NCI-H1092 treated with DMSO at 0.1 percent for 48 hours (cell line): ENCODE data around the gene MRPL42.
"Not testable (repeated sequence)": the region's sequence is repeated elsewhere in the genome, so short reads cannot be mapped to it uniquely, and the experiment has no call there.

Experiments
- DNase-seq: peaks from one replicate; lab custom pipeline; 2025; lab: John Stamatoyannopoulos, UW

The MRPL42 gene

DNA sequence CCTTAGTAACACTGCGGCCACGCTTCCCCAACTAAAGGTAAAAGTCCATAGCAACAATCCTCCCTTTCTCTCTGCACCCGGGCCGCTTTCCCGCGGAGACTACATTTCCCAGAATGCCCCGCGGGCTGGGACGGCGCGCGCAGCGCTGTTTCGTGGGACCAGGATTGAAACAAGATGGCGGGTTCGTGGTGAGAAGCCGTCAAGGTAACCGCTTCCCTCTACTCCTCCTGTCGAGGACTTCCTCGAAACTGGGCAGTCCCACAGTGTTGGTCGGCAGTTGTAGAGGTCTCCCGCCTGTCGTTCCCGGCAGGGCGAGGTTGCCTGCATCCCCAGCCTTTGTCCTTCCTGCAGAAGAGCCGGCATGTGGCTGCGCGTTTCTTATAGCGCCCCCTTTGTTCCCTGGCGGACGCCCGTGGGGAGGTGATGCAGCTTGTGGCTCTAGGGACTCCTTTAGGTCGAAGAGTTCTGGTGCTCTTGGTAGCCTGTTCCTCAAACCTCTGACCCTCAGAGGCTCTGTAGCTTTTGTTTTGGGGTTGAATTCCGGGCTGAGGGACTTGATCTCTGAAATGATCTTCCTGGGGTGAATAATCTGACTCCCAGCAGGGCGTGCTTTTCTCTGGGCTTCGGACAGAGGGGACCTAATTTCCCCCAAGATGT, at the start of gene MRPL42:
TSS of gene MRPL42 (plus strand) at position 164 of the 657 bp plus-strand sequence. CDS start 1,772 bp downstream, outside the sequence.
- DNase-seq, result peak; percentile 79

DNA sequence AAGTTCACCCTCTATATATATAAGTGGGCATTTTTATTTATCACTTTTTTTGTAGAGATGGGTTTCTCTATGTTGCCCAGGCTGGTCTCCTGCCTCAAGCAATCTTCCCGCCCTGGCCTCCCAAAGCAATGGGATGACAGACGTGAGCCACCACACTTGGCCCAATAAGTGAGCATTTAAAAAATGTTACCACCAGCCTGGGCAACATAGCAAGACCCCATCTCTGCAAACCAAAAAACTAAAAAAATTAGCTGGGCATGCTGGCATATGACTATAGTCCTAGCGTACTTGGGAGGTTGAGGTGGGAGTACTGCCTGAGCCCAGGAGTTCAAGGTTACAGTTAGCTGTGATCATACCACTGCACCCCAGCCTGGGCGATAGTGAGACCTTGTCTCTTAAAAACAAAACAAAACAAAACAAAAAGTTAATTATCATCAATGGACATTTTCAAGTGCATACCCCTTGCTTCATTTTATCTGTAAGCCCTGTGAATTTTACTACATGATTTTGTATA, 49.3 kb upstream of the MRPL42 start:
- DNase-seq, result no peak

DNA sequence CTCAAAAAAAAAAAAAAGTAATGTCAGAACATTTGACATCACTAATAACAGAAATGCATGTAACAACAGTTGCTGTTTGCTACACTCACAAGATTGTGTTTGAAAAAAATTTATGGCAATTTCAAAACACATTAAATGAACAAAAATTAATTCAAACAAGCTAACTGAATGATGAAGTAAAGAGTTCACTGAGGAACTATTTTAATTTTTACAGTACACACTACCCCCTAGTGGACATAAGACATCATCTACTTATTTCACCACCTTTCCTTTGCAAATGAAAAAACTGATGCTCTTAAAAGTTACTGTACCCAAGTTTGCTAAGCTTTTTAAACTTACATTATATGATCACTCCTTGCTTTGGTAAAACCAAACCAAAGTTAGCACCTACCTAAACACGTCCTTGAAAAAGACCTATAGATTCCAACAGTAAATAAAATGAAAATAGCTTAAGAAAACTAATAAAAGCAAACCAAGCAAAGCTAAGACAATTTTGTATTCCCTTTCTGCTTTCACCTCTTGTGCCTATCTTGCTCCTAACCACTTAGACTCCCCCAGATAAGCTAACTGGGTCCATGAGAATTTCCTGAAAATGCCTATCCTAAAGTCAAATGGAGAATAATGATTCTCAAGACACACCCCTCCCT, 47.8 kb upstream of the MRPL42 start:
- peak; percentile 11 for DNase-seq

DNA sequence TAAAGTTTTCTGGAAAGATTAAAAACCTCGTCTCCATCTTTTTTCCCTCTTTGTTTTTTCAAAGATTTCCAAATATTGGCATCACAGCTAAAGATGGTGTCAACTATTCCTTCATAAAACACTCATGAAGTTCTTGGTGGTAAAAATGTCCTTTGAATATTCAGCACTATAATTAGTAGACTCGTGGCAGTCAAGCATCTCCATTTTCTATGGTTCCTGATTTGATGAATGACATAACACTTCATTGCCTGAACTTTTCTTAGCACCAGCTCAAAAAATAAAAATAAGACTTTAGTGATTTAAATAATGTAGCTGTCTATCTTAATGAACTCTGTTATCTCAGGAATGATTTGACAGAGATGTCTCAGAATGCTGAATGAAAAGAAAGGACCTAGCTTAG, 45.3 kb upstream of the MRPL42 start:
- DNase-seq, result no peak

DNA sequence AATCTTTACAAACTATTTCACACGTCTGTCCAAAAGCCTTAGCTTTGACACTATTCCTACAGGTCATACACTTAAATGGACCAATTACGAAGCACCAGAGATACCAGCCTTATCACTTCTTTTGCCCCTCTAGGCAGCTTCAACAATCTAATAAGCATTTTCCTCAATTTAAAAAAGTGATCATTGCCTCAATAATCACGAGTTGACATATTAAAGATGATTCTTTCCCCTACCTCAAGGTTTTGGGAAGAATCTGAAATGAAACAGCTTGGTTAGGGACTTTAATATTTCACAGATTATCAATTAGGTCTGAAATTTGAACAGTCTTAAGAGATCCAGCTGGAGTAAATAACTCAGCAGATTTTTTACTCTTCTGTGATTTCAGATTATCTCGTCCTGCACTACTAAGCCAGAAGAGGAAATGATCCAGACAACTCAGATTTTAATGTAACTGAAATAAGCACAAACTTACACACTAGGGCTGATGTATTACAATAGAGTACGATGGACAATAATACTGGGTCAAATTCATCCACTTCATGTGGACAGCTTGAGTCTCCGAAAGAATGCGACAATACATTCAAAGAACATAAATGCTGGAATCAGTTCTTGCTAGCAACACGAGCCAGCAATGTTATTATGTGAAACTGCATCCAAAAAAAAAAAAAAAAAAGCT, 41.4 kb upstream of the MRPL42 start:
- DNase-seq, result no peak

DNA sequence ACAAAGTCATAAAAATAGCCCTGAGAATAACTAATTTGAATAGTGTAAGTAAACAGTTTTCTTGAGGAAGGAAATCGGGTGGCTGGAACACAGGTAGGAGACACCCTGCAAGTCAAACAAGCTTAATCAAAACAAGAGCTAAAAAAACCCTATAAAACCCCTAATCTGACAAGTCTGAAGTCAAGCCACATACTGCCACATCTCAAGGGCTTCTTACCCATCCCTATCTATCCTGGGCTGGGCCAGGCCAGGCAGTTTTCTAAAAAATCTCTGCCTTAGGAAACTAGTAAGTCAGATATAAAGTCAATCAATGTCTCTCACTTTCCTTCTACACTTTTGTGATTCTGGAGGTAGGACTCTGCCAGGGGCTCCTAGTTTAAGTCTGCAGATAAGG, 40.9 kb upstream of the MRPL42 start:
- DNase-seq, result no peak

DNA sequence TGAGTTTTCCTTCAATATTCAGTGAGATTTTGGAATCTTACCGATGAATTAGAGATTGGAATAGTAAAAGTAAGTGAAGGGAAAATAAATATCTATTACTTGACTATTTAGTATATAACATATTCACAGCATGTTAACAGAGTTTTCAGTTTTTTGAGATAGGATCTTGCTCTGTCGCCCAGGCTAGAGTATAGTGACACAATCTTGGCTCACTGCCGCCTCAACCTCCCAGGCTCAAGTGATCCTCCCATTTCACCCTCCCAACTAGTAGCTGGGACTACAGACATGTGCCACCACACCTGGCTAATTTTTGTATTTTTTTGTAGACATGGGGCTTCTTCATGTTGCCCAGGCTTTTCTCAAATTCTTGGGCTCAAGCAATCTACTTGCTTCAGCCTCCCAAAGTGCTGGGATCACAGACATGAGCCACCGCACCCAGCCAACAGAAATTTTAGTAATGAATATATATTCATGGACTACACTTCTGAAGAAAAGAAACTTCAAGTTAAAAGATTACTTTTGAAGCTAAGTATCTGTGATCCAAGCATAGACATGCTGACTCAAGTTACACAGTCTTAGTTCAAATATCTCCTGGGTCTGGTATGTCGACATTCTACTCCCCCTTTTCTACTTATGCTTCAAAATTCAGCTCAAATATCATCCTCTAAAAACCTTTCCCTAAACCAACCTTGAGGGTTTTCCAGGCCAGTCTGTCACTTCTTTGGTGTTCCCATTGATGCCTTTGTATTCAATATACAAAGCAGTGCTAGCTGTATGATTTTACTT, 39.3 kb upstream of the MRPL42 start:
- no peak for DNase-seq

DNA sequence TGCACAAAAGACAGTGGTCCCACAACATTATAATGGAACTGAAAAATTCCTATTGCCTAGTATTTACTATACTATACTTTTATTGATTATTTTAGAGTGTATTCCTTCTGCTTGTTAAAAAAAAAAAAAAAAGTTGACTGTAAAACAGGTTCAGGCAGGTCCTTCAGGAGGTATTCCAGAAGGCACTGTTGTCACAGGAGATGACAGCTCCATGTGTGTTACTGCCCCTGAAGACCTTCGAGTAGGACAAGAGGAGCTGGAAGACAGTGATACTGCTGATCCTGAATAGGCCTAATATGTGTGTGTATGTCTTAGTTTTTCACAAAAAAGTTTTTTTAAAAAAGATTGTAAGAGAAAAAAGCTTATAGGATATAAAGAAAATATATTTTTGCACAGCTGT, 37.9 kb upstream of the MRPL42 start:
- no peak for DNase-seq

DNA sequence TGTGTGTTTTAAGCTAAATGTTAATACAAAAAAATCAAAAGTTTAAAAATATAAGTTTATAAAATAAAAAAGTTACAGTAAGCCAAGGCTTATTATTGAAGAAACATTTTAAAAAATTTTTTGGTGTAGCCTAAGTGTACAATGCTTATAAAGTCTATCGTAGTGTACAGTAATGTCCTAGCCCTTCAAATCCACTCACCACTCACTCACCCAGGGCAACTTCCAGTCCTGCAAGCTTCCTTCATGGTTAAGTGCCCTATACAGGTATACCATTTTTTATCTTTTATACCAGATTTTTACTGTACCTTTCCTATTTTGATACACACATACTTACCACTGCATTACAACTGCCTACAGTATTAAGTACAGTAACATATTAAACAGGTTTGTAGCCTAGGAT, 37.5 kb upstream of the MRPL42 start:
- no peak for DNase-seq

DNA sequence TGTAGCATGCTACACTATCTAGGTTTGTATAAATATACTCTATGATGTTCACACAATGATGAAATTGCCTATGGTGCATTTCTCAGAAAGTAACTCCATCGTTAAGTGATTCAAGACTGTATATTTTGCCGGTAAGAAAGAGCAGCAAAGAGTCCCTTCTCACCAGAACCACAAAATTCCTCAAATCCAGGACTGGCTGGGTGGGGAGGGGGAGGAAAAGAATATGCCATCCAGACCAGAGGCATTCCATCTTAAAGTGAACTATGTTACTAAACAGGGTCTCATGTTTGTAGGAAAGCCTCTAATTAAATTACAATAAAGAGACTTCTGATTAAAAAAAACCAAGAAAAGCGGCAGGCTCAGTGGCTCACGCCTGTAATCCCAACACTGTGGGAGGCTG, 37.0 kb upstream of the MRPL42 start:
- DNase-seq, result no peak

DNA sequence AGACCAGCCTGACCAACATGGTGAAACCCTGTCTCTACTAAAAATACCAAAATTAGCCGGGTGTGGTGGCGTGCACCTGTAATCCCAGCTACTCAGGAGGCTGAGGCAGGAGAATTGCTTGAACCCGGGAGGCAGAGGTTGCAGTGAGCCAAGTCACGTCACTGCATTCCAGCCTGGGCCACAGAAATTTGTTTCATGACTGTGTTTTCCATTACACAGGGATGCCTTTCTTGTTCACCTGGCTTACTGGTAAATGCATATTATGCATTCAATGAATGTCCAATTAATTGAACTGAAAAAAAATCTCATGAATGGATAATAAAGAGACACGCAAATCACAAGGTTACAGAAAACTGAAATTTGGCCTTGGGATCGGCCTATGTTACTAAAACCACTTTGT, 35.3 kb upstream of the MRPL42 start:
- not testable (repeated sequence) for DNase-seq

DNA sequence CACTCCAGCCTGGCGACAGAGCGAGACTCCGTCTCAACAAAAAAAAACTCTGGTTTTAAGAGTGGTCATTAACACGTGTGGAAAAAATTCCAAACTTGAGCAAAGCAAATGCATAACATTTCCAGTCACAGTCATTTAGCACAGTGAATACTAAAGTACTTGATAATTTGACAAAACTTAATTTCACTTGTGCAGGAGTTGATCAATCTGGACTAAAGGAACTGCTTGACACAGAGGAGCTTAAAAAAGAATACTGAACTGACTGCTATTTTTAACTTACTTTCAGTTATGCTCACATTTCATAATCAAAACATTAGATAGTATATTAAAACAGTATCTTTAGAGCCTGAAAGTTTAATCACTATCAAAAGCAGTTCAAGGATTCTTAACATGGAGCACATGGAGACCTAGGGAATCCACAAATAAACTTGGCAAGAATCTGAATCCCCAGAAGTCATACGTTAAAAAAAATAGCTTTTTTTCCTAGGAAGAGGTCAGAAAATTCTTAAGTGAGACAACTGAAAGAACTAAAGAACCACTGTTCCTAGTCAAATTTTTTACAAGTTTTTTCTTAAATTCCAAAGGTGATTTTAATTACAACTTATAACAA, 33.0 kb upstream of the MRPL42 start:
- no peak for DNase-seq

DNA sequence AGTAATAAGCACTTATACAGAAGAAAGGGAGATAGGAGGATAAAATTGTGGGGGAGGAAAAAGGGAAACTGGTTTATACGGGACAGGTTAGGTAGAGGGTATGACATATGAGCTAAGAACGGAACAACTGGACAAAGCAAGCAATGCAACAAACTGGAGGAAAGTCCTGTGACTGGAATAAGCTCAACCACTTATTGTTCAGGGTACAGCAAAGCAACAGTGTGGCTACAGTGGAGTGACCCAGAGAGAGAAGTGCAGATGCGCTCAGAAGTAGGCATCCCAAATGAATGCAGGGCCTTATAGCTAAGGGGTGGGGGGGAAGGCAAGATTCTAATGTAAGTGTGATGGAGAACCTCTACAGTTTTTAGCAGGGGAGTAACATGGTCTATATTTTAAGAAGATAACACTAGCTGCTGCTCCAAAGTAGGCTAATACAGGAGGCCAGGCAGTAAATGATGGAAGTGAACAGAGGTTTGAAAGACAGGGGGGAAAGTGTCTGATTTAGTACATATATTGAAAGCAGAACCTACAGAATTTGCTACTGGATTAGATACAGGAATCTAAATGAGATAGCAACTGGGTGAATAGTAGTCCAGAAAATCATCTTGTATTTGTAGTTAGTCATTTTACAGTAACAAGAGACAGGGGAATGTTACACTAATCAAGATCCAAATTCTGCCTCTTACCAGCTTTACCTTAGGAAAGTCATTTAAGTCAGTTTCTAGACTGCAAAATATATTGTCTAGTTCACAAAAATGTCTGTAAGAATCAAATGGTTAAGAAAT, 28.9 kb upstream of the MRPL42 start:
- DNase-seq, result no peak

DNA sequence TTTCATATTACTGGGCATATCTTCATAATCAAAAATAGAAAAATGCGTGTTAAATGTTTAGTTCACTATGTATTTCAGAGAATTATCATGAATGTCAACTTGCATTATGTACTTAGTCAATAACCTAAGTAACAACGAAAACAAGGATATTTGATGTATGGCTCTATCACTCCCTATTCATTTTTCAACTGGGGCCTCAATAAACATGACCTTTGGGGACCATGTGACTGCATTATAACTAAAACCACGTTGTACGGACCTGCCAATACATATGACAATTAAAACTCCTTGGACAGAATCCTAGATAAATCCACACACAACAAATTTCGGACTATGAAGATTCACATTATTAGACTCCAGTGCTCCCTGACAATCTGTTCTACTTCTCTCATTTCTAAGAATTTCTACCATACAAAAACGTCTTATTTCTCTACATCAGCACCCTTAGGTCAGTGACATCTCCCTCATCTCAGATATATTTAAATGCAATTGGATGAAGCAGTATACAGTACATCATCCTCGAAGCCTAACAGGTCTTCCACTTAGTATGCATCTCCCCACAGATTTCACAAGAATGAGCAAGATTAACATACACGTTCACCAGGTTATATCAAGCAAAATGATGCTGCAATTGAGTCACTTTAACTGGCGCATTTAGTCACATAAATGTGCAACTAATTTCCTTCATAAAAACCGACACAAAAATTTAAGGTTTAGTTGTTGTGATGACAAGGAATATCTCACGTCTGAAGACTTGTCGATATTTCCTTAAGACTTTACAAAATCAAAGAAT, 27.1 kb upstream of the MRPL42 start:
- DNase-seq, result no peak

DNA sequence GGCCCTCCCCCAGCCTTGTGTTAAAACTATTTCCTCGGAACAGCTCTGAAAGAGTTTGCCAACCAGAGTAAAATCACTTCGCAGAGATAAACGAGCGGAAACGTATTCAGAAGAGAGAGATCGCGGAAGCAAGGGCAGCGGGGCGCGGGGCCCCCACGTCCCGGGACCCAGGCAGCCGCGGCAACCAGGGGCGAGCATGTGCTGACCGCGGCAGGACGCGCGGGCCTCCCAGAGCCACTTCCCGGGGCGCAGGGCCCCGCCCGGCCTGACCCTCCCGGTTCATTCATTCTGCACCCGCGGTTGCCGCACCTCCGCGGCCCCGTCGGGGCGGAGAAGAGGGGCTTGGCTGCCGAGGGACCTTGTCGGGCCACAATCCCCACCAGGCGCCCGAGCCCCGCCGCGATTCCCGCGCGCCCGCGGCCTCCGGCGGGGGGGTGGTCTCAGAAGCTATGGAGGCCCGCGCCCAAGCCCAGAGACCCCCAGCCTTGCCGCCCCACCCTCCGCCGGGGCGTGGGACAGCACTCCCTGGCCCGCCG, 26.2 kb upstream of the MRPL42 start:
- DNase-seq, result no peak

DNA sequence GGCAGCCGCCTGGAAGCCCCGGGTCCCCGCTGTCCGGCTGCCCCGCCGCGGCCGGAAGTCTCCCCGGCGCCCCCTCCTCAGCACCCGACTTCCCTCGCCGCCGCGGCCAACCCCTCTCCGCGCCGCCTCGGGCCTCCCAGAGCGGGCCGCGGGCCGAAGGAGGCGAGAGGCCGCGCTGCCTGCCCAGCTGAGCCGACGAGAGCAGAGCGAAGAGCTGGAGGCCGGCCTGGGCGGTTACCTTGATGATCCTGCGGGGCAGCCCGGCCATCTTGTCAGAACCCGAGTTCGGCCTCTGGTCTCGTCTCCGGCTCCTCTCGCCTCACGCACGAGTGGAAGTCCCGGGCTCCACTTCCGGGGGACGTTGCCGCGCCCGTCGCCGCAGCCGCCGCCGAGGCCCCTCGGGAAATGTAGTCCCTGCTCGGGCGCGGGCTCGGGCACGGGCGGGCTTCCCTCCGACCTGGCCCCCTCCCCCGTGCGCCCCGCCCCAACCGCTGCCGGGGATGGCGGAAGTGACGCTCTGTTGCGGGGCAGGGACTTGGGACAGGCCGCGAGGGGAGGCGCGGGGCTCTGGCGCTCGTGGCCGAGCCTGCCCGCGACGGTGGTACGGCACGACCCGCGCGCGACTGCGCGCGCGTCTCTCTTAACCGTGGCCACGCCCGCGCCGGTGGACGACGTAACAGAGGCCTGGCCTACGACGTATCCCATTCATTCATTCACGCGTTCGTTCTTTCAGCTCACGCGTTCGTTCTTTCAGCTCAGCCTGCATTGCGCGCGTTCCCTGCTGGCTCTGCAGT, 25.5 kb upstream of the MRPL42 start, which contains the start of gene UBE2N:
TSS of gene UBE2N (minus strand) at position 331 of the 794 bp plus-strand sequence. CDS start at position 268, 63 bp downstream.
- peak; percentile 92 for DNase-seq

DNA sequence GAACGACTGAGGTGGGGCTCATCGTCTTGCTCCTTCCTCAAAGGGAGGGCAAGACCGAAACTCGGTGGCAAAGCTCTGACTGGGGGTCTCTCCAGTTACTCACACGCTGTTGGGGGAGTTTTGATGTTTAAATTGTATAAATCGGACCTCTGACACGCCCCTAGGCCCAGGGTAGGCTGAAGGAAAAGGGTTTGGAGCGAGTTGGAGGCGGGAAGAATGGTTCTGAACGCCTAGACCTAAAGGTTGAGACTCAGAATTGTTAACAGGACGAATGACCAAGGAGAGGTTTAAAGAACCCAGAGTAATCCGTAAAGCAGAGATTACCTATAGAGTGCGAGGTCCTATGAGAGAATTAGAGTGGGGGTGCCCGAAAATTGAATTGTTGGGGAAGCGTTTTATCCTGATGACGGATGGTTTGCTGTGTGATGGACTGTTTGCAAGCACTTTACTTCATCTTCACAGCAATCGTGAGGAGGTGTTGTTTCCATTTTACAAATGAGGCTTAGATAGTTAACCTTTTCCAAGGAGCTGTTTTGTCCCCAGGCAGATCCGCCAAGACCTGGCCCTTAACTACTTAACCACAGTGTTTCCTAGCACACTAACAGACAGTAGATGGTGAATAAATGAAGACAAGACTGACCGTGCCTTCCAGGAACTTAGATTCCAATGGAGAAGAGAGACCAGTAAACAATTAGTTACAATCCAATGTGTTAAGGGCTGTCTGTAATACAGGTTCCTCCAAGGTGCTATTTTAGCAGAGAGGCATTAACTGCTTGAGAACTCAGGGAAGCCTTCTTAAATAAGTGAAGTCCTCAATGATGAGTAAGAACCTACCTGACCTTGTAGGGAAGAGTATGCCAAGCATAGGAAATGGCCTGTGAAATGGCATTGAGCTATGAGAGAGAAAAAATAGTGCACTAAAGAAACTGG, 24.6 kb upstream of the MRPL42 start:
- no peak for DNase-seq

DNA sequence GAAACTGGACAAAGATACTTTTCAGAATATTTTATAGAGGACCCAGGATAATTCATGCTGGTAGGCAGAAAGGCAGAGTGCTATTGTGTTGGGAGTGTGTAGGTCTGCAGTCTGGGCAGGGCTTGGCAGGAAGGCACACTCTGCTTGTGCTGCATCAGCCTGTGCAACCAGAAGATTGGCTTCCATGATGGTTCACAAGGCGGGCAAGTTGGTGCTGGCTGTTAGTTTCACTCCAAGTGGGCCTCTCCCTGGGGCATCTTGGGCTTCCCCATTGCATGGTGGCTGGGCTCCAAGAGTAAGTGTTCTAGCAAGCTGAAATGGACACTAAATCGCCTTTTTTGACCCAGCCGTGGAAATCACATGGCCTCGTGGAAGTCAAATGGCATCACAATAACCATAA, 23.7 kb upstream of the MRPL42 start:
- no peak for DNase-seq
